NT2/D1 (cell line): ENCODE data around the gene SNAP29.
"Not testable (repeated sequence)": the region's sequence is repeated elsewhere in the genome, so short reads cannot be mapped to it uniquely, and the experiment has no call there.

Source experiments
- DNase-seq: peaks from one replicate; pipeline ENCODE4 v3.0.0-alpha.2; 2011; ENCODE audit warnings: low read depth, low spot score
- H3K27me3 ChIP-seq: 2 replicates; pipeline ENCODE4 v1.6.0; 2011; ENCODE audit warnings: mild to moderate bottlenecking; ENCODE audit not compliant: insufficient read length, insufficient read depth
- H3K36me3 ChIP-seq: 2 replicates; pipeline ENCODE4 v1.6.1; 2011; ENCODE audit warnings: mild to moderate bottlenecking, low read length, mixed read lengths; ENCODE audit not compliant: insufficient read depth, insufficient read length
- H3K4me1 ChIP-seq: 2 replicates; pipeline ENCODE4 v1.5.1; 2011; ENCODE audit not compliant: insufficient read depth, insufficient read length
- H3K4me3 ChIP-seq: 2 replicates; pipeline ENCODE4 v1.5.1; 2011; ENCODE audit warnings: low read depth; ENCODE audit not compliant: insufficient read length
- H3K9ac ChIP-seq: 2 replicates; pipeline ENCODE4 v1.6.0; 2011; ENCODE audit warnings: low read depth; ENCODE audit not compliant: insufficient read length
- H3K9me3 ChIP-seq: 2 replicates; pipeline ENCODE4 v1.5.1; 2011; ENCODE audit warnings: mild to moderate bottlenecking, low read length; ENCODE audit not compliant: insufficient read depth
- SUZ12 ChIP-seq: IDR thresholded peaks from 2 replicates; pipeline ENCODE4 v1.6.1; 2011; ENCODE audit not compliant: insufficient read length, insufficient read depth; ENCODE audit errors: extremely low read depth
- YY1 ChIP-seq: IDR thresholded peaks from 2 replicates; pipeline ENCODE4 v1.6.1; 2011; ENCODE audit not compliant: insufficient read length, insufficient read depth
- ZNF274 ChIP-seq: IDR thresholded peaks from 2 replicates; pipeline ENCODE4 v1.6.1; 2011; ENCODE audit warnings: mild to moderate bottlenecking, low read depth, low read length

SNAP29 gene

DNA sequence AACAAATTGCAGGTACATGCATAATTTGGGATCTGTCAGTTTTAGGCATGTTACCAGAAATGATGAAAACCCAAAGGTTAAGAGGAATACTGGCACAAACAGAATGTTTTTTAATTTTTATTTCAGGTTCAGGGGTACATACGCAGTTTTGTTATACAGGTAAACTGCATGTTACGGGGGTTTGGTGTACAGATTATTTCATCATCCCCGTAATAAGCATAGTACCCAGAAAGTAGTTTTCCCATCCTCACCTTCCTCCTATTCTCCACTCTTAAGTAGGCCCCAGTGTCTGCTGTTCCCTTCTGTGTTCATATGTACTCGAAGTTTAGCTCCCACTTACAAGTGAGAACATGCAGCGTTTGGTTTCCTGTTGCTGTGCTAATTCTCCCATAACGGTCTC lies 33.2 kb upstream of the SNAP29 start:
- H3K36me3 ChIP-seq, result peaks cover 17% of the 10 kb centered on the region
- no peaks in the 10 kb centered on the region for H3K4me1 ChIP-seq
- TF ChIP-seq SUZ12 (no peak), ZNF274 (no peak), YY1 (no peak)
- no peak for DNase-seq
- H3K4me3 ChIP-seq, result no peak overlapping the region
- H3K9me3 ChIP-seq, result no peaks in the 10 kb centered on the region
- no peak overlapping the region for H3K9ac ChIP-seq
- H3K27me3 ChIP-seq, result no peaks in the 10 kb centered on the region

DNA sequence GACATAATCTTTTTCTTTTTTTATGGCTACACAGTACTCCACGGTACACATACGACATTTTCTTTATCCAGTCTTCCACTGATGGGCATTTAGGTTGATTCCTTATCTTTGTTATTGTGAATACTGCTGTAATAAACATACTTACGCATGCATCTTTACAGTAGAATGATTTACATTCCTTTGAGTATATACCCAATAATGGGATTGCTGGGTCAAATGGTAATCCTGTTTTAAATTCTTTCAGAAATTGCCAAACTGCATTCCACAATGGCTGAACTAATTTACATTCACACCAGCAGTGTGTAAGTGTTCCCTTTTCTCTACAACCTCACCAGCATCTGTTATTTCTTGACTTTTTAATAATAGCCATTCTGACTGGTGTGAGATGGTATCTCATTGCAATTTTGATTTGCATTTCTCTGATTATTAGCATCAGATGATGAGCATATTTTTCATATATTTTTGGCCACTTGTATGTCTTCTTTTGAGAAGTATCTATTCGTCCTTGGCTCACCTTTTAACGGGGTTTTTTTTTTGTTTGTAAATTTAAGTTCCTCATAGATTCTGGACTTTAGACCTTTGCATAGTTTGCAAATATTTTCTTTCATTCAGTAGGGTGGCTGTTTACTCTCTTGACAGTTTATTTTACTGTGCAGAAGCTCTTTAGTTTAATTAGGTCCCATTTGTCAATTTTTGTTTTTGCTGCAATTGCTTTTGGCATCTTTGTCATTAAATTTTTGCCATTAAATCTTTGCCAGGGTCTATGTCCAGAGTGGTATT lies 32.2 kb upstream of the SNAP29 start:
- not testable (repeated sequence) for H3K4me3 ChIP-seq, H3K27me3 ChIP-seq, H3K4me1 ChIP-seq, H3K9ac ChIP-seq, DNase-seq, H3K9me3 ChIP-seq
- peaks cover 23% of the 10 kb centered on the region for H3K36me3 ChIP-seq

DNA sequence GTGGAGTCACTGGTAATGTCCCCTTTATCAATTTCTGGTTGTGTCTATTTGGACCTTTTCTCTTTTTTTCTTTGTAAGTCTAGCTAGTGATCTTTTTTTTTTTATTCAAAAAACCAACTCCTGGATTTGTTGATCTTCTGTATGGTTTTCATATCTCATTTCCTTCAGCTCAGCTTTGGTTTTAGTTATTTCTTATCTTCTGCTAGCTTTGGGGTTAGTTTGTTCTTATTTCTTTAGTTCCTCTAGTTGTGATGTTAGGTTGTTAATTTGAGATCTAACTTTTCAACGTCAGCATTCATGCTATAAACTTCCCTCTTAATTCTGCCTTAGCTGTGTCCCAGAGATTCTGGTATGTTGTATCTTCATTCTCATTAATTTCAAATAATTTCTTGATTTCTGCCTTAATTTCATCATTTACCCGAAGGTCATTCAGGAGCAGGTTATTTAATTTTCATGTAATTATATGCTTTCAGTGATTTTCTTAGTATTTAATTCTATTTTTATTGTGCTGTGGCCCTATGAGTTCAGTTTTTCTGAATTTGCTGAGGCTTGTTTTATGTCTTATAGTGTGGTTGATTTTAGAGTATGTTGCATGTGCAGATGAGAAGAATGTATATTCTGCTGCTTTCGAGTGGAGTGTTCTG lies 29.2 kb upstream of the SNAP29 start:
- DNase-seq, result no peak
- no peaks in the 10 kb centered on the region for H3K27me3 ChIP-seq
- TF ChIP-seq ZNF274, result no peak
- TF ChIP-seq YY1, result no peak
- TF ChIP-seq SUZ12, result no peak
- H3K36me3 ChIP-seq, result peaks cover 30% of the 10 kb centered on the region
- no peaks in the 10 kb centered on the region for H3K9me3 ChIP-seq
- H3K4me3 ChIP-seq, result no peak overlapping the region
- no peak overlapping the region for H3K9ac ChIP-seq
- no peaks in the 10 kb centered on the region for H3K4me1 ChIP-seq

DNA sequence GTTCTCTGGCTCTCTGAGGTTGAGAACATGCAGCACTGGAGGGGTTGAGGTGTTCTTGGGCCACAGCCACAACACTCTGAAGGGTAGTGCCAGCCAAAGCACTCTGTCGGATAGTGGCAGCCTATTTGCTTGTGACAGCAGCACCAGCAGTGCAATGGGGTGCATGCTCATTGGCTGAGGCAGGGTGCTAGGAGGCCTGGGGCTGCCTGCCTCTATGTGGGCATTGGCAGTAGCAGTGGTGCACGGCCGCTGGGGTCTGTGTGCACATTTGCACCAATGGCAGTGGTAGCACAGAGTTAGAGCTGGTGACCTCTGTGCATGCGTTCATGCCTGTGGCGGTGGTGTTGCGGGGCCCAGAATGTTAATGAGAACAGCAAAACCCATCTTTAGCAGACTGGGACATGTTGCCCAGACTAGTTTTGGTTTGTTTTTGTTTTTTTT lies 25.6 kb upstream of the SNAP29 start:
- Histone ChIP-seq H3K27me3 (no peaks in the 10 kb centered on the region), H3K4me1 (no peaks in the 10 kb centered on the region), H3K36me3 (peaks cover 26% of the 10 kb centered on the region), H3K9me3 (no peaks in the 10 kb centered on the region), H3K9ac (no peak overlapping the region), H3K4me3 (no peak overlapping the region)
- no peak for DNase-seq
- TF ChIP-seq ZNF274, result no peak
- no peak for TF ChIP-seq SUZ12
- TF ChIP-seq YY1, result no peak

DNA sequence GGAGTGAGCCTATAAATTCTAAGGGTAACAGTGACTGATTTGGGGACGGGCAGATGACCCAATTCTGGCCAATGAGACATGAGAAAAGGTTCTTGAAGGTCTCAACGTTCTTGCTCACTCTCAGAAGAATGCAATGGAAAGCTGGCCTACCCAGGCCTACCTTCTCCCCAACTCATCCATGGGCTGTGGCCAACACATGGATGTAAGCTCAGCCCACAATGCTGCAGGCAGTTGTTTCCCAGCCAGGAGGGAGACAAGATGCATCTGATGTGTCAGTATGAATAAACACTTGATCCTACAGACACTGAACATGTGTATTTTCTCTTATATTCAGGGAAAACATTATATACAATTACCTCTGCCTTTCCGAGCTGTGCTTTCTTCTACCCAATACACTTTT lies 24.6 kb upstream of the SNAP29 start:
- no peaks in the 10 kb centered on the region for H3K9me3 ChIP-seq
- peaks cover 26% of the 10 kb centered on the region for H3K36me3 ChIP-seq
- TF ChIP-seq YY1, result no peak
- TF ChIP-seq ZNF274, result no peak
- TF ChIP-seq SUZ12, result no peak
- DNase-seq, result no peak
- no peak overlapping the region for H3K4me3 ChIP-seq
- H3K9ac ChIP-seq, result no peak overlapping the region
- no peaks in the 10 kb centered on the region for H3K27me3 ChIP-seq
- no peaks in the 10 kb centered on the region for H3K4me1 ChIP-seq

DNA sequence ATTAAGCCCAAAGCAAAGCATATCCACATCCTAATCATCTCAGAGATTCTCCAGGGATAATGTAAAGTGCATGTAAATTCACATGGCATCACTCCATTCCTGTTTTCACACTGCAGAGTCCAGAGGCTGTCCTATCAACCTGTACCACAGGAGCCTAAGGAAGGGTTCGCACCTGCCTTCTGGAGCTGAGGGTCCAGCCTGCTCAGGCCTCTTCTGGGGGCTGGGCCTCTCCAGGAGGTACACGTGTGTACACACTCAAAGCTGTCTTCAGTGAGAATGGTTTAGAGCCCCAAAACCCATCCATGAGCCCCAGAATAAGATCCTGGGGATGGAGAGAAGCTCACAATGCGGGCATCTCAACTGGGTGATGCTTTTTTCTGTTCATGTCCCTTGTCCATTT lies 24.1 kb upstream of the SNAP29 start:
- no peak for DNase-seq
- Histone ChIP-seq H3K9ac (no peak overlapping the region), H3K27me3 (no peaks in the 10 kb centered on the region), H3K36me3 (peaks cover 26% of the 10 kb centered on the region), H3K4me3 (no peak overlapping the region), H3K4me1 (no peaks in the 10 kb centered on the region), H3K9me3 (no peaks in the 10 kb centered on the region)
- TF ChIP-seq YY1, result no peak
- TF ChIP-seq SUZ12, result no peak
- no peak for TF ChIP-seq ZNF274

DNA sequence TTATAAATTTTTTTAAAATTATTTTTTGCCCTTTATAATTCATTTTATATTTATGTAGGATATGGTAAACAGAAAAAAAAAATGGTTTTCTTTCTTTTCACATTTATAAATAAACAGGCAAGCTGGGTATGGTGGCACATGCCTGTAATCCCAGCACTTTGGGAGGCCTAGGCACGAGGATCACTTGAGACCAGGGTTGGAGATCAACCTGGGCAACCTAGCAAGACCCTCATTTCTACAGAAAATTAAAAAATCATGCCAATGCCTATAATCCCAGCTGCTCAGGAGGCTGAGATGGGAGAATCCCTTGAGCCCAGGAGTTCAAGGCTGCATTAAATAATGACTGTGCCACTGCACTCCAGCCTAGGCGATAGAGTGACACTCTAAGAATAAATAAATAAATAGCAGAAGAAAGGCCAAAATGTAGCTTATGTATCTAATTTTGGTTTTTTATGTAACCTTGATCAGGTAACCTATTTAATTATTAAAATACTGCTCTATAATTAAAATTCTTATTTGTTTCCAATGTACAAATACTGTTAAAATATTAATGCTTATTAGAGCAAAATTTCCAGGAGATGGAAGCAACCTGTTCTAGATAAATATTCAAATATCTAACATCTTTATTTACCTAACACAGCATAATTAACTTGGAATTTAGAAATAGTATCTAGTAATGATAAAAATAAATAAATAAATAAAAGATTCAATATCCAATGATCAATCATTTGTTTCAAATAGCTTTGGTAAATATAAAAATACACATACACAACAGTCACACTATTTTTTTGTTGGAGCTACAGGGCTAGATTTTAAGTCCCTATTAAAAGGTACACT lies 21.6 kb upstream of the SNAP29 start:
- no peak overlapping the region for H3K9ac ChIP-seq
- DNase-seq, result no peak
- H3K4me1 ChIP-seq, result peaks cover 2% of the 10 kb centered on the region
- no peaks in the 10 kb centered on the region for H3K9me3 ChIP-seq
- no peak overlapping the region for H3K4me3 ChIP-seq
- H3K27me3 ChIP-seq, result no peaks in the 10 kb centered on the region
- H3K36me3 ChIP-seq, result peaks cover 16% of the 10 kb centered on the region
- no peak for TF ChIP-seq SUZ12
- TF ChIP-seq ZNF274, result no peak
- TF ChIP-seq YY1, result no peak

DNA sequence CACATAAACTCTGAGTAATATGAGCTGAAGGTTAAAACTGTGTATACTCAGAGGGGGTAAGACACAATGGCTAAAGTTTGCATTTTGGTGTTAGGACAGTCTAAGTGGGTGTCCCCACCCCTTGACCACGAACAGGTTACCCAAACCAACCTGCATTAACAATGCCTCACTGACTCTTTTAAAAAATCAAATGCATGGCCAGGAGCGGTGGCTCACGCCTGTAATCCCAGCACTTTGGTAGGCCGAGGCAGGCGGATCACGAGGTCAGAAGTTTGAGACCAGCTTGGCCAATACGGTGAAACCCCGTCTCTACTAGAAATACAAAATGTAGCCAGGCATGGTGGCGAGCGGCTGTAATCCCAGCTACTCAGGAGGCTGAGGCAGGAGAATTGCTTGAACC lies 19.5 kb upstream of the SNAP29 start:
- H3K9ac ChIP-seq, H3K27me3 ChIP-seq, H3K36me3 ChIP-seq: not testable (repeated sequence)

More for the DNA sequence above, 19.5 kb upstream of the SNAP29 start:
- DNase-seq, H3K4me3 ChIP-seq, H3K4me1 ChIP-seq, H3K9me3 ChIP-seq: not testable (repeated sequence)
